Hepatocyte (in vitro differentiated cells): ENCODE measurements around the gene RNASE2. TPM values are rescaled to one million over a fixed set of nuclear protein-coding genes. Genes with fewer than 3 reads are reported as not detected.
"Not testable (repeated sequence)": the region's sequence is repeated elsewhere in the genome, so short reads cannot be mapped to it uniquely, and the experiment has no call there.

ENCODE experiments used
- DNase-seq: peaks from one replicate; pipeline ENCODE4 v3.0.0-alpha.2; 2016; ENCODE audit warnings: low spot score
- H2AFZ ChIP-seq: fragments of 200-600 bp; sonication (generic); 2 replicates; pipeline ENCODE4 v1.6.0; 2016; ENCODE audit warnings: antibody characterized with exemption, mild to moderate bottlenecking
- H3K27ac ChIP-seq: fragments of 200-600 bp; sonication (generic); 2 replicates; pipeline ENCODE4 v1.5.1; 2016; ENCODE audit warnings: mild to moderate bottlenecking
- H3K27me3 ChIP-seq: fragments of 200-600 bp; sonication (generic); 2 replicates; pipeline ENCODE4 v1.6.1; 2016
- H3K36me3 ChIP-seq: fragments of 200-600 bp; sonication (generic); replicated peaks from 2 replicates; pipeline ENCODE4 v1.5.1; 2016; ENCODE audit warnings: low read depth; ENCODE audit not compliant: insufficient read depth
- H3K4me1 ChIP-seq: fragments of 200-600 bp; sonication (generic); 2 replicates; pipeline ENCODE4 v1.5.1; 2016; ENCODE audit warnings: mild to moderate bottlenecking, moderate library complexity; ENCODE audit not compliant: insufficient read depth
- H3K4me2 ChIP-seq: fragments of 200-600 bp; sonication (generic); 2 replicates; pipeline ENCODE4 v1.6.0; 2016
- H3K4me3 ChIP-seq: fragments of 200-600 bp; sonication (generic); 2 replicates; pipeline ENCODE4 v1.5.1; 2016; ENCODE audit warnings: mild to moderate bottlenecking
- H3K79me2 ChIP-seq: fragments of 200-600 bp; sonication (generic); 2 replicates; pipeline ENCODE4 v1.6.0; 2017; ENCODE audit warnings: mild to moderate bottlenecking
- H3K9me2 ChIP-seq: fragments of 200-600 bp; sonication (generic); replicated peaks from 2 replicates; pipeline ENCODE4 v1.6.0; 2017; ENCODE audit warnings: mild to moderate bottlenecking; ENCODE audit not compliant: insufficient read depth
- H3K9me3 ChIP-seq: fragments of 200-600 bp; sonication (generic); 2 replicates; pipeline ENCODE4 v1.5.1; 2016; ENCODE audit warnings: low read depth, mild to moderate bottlenecking
- H4K20me1 ChIP-seq: fragments of 200-600 bp; sonication (generic); 2 replicates; pipeline ENCODE4 v1.6.0; 2016; ENCODE audit warnings: mild to moderate bottlenecking; ENCODE audit not compliant: insufficient read depth, poor library complexity, severe bottlenecking
- EZH2 ChIP-seq: fragments of 200-600 bp; sonication (generic); IDR thresholded peaks from 2 replicates; pipeline ENCODE4 v1.6.1; 2016; ENCODE audit warnings: antibody characterized with exemption, mild to moderate bottlenecking, borderline replicate concordance
- EZH2phosphoT487 ChIP-seq: fragments of 200-600 bp; sonication (generic); IDR thresholded peaks from one replicate; pipeline ENCODE4 v1.6.1; 2018; ENCODE audit warnings: antibody characterized with exemption, mild to moderate bottlenecking, low read depth, moderate library complexity; ENCODE audit not compliant: unreplicated experiment, severe bottlenecking
- WGBS: methylation state at CpG from one replicate; pipeline ENCODE4 v1.1.6; 2016; ENCODE audit warnings: low lambda C conversion rate; ENCODE audit errors: missing lambda C conversion rate; 5-methylcytosine and 5-hydroxymethylcytosine counted together
- polyA plus RNA-seq: library from polyadenylated mRNA; unstranded; fragments of >200 nt; fragmentation: Nextera tagmentation; extraction: Ambion mirVana; gene quantifications from 2 replicates; pipeline ENCODE4 v1.2.1, GENCODE V29; 2016
- total RNA-seq: library from RNA; depleted of rRNA; stranded (reverse); fragments of >200 nt; gene quantifications from 2 replicates; pipeline ENCODE4 v1.2.3, GENCODE V29; 2014
- TF ChIP-seq, protein P1 (sequence below): fragments of 200-600 bp; sonication (generic); IDR thresholded peaks from 2 replicates; pipeline ENCODE4 v1.5.1; 2016; ENCODE audit warnings: antibody characterized with exemption, mild to moderate bottlenecking; ENCODE audit not compliant: poor library complexity

Gene RNASE2
- total and polyA plus RNA-seq, 2 experiments from 2014 or later: 1.6 to 8.9 TPM

DNA sequence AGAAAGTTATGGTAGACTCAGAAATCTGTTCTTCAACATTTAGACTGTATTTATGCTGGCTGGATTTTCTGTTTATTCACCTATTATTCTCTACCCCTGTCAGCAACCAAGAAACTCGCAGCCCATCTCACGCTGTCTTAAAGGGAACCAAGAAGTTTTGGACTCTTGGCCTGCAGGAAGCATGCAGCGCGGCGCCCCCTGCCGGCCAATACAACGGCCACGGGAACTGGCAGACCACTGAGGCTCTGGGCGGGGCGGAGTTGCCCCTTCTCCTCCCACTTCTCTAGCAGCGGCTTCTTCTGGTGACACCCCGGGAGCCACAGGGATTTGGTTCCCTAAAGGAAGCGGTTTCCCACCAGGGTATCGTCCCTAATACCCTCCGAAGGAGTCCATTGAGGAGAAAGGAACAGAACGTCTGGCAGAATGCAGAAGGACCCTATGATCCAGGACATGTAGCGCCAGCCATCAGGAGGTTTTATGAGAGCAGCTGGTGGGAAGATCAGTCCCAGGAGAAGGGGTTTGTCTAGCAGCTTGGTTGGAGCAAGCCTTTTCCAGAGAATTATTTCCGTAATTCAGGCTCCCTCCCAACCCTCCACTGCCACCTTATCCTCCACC lies 21.0 kb upstream of the RNASE2 start:
- H2AFZ ChIP-seq: no peak overlapping the region
- no peaks in the 10 kb centered on the region for H3K79me2 ChIP-seq
- no peaks in the 10 kb centered on the region for H4K20me1 ChIP-seq
- H3K4me2 ChIP-seq: no peak overlapping the region
- no peaks in the 10 kb centered on the region for H3K9me3 ChIP-seq
- H3K36me3 ChIP-seq: no peaks in the 10 kb centered on the region
- no peaks in the 10 kb centered on the region for H3K4me1 ChIP-seq
- no peaks in the 10 kb centered on the region for H3K27me3 ChIP-seq
- no peaks in the 10 kb centered on the region for H3K9me2 ChIP-seq
- no peak for TF ChIP-seq EZH2
- TF ChIP-seq, protein P1, sequence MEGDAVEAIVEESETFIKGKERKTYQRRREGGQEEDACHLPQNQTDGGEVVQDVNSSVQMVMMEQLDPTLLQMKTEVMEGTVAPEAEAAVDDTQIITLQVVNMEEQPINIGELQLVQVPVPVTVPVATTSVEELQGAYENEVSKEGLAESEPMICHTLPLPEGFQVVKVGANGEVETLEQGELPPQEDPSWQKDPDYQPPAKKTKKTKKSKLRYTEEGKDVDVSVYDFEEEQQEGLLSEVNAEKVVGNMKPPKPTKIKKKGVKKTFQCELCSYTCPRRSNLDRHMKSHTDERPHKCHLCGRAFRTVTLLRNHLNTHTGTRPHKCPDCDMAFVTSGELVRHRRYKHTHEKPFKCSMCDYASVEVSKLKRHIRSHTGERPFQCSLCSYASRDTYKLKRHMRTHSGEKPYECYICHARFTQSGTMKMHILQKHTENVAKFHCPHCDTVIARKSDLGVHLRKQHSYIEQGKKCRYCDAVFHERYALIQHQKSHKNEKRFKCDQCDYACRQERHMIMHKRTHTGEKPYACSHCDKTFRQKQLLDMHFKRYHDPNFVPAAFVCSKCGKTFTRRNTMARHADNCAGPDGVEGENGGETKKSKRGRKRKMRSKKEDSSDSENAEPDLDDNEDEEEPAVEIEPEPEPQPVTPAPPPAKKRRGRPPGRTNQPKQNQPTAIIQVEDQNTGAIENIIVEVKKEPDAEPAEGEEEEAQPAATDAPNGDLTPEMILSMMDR: peak; percentile 35
- no peak overlapping the region for H3K27ac ChIP-seq
- peak; percentile 36 for DNase-seq
- WGBS: 28% methylated on average over 18 of the region's 18 CpGs
- no peak overlapping the region for H3K4me3 ChIP-seq

DNA sequence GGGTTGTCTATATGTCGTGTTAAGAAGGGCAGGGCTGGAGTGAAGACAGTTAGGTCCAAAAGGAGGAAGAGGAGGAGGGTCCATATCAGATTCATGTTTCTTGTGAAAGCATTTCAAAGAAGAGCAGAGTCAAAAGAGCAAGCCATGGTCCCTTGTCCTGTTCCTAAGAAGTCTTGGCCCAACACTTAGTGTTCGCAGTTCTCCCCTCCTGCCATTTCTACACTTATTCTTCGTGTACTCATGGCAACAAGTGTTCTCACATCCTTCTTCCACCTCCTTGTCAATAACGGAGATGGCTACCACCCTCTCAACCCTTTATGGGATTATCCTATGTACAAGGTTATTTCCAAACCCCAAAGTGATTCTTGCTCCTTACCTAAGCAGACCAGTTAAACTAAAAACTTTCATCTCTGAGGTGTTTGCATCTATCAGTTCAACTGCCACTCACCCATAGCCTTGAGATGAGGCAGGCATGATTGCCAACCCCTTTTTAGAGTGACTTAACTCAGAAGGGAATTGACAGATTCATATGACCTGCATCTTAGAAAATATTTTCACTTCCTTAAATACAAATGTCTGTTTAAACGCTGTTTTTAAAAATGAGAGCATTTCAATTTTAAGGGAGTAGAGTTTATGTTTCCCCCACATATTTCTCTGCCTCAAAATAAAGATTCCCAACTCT lies 19.8 kb upstream of the RNASE2 start:
- no peaks in the 10 kb centered on the region for H3K9me2 ChIP-seq
- H3K9me3 ChIP-seq: no peaks in the 10 kb centered on the region
- H3K36me3 ChIP-seq: no peaks in the 10 kb centered on the region
- H3K4me3 ChIP-seq: no peak overlapping the region
- H3K27ac ChIP-seq: no peak overlapping the region
- WGBS: 92% methylated on average over 5 of the region's 5 CpGs
- DNase-seq: no peak
- no peaks in the 10 kb centered on the region for H4K20me1 ChIP-seq
- H3K27me3 ChIP-seq: no peaks in the 10 kb centered on the region
- H3K79me2 ChIP-seq: no peaks in the 10 kb centered on the region
- no peak overlapping the region for H2AFZ ChIP-seq
- TF ChIP-seq EZH2phosphoT487 (no peak), EZH2 (no peak)
- TF ChIP-seq, protein P1: no peak
- H3K4me2 ChIP-seq: no peak overlapping the region
- H3K4me1 ChIP-seq: no peaks in the 10 kb centered on the region

DNA sequence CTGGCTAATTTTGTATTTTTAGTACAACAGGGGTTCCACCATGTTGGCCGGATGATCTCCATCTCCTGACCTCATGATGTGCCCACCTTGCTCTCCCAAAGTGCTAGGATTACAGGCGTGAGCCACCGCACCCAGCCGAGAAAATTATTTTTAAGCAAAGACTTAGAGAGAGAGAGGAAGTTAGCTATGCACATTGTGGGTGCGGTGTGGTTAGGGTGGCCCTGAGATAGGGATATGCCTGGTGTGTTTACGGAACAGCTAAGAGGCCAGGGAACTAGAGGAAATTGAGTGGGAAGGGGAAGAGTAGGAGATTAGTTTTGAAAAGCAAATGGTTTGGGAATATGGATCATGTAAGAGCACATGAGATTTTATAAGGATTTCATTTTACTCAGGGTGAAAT lies 10.1 kb upstream of the RNASE2 start:
- H3K36me3 ChIP-seq, H3K4me3 ChIP-seq, H3K4me2 ChIP-seq, H3K79me2 ChIP-seq, H3K4me1 ChIP-seq, H3K9me3 ChIP-seq, DNase-seq, H3K27me3 ChIP-seq, H3K27ac ChIP-seq, H4K20me1 ChIP-seq, H3K9me2 ChIP-seq, H2AFZ ChIP-seq: not testable (repeated sequence)
- 90% methylated on average over 6 of the region's 6 CpGs for WGBS

DNA sequence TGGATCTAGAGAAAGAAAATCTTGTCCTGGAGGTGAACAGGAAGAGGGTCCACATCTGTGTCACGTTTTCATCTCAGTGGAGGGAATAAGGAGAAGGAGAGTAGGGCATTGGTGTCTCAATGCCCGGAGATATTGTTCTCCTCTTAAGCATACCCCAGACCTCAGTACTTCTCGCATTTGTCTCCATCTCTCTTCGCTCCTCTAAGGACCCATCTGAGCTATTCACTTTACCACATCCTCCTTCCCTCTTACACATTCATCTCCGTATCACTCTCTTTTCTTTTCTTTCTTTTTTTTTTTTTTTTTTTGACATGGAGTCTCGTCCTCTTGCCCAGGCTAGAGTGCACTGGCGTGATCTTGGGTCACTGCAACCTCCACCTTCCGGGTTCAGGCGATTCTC lies 8.6 kb upstream of the RNASE2 start:
- H3K36me3 ChIP-seq, H3K27ac ChIP-seq, DNase-seq, H3K79me2 ChIP-seq, H3K27me3 ChIP-seq, H3K9me2 ChIP-seq, H3K4me3 ChIP-seq, H3K4me1 ChIP-seq, H3K4me2 ChIP-seq, H3K9me3 ChIP-seq, H4K20me1 ChIP-seq, H2AFZ ChIP-seq: not testable (repeated sequence)
- WGBS: 100% methylated on average over 3 of the region's 9 CpGs

DNA sequence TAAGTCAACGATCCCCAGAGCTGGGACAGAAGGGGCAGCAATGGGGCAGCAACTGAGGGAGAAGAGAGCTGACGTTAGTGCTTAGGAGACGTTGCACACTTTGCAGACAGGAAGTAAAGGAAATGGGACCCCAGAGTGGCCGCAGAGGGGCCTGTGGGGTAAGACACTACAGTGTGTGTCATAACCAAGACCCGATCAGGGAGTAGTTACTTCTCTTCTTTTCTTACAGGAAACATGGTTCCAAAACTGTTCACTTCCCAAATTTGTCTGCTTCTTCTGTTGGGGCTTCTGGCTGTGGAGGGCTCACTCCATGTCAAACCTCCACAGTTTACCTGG lies 219 bp downstream of the RNASE2 start:
- not testable (repeated sequence) for H3K36me3 ChIP-seq, H3K9me3 ChIP-seq, H2AFZ ChIP-seq, H3K4me3 ChIP-seq, H3K4me2 ChIP-seq, H3K27me3 ChIP-seq, H4K20me1 ChIP-seq, H3K79me2 ChIP-seq, H3K9me2 ChIP-seq, DNase-seq, H3K27ac ChIP-seq
- WGBS: 87% methylated on average over 5 of the region's 5 CpGs
- H3K4me1 ChIP-seq: peaks cover 14% of the 10 kb centered on the region
